Ascending aorta (tissue), 2 donors: ENCODE results near the gene HLTF. TPM values are rescaled to one million over a fixed set of nuclear protein-coding genes. Genes with fewer than 3 reads are reported as not detected.

ENCODE experiments used
- DNase-seq, 2 donors: peaks; one replicate each; pipeline ENCODE4 v3.0.0-alpha.2; 2019; ENCODE audit warnings: low spot score in 2 of 2
- H3K27ac ChIP-seq, 2 donors: fragments of 200-600 bp; sonication (generic); one replicate each; pipeline ENCODE4 v1.5.1; 2016 to 2017; ENCODE audit warnings: mild to moderate bottlenecking in 1 of 2
- H3K27me3 ChIP-seq: fragments of 200-600 bp; sonication (generic); one replicate; pipeline ENCODE4 v1.5.1; 2017
- H3K36me3 ChIP-seq, 2 donors: fragments of 200-600 bp; sonication (generic); one replicate each; pipeline ENCODE4 v1.5.1; 2016
- H3K4me1 ChIP-seq, 2 donors: fragments of 200-600 bp; sonication (generic); one replicate each; pipeline ENCODE4 v1.5.1; 2016 to 2017; ENCODE audit warnings: mild to moderate bottlenecking in 1 of 2
- H3K4me3 ChIP-seq, 2 donors: fragments of 200-600 bp; sonication (generic); one replicate each; pipeline ENCODE4 v1.5.1; 2016 to 2017; ENCODE audit warnings: mild to moderate bottlenecking in 1 of 2
- H3K9me3 ChIP-seq, 2 donors: fragments of 200-600 bp; sonication (generic); one replicate each; pipeline ENCODE4 v1.5.1; 2016
- intact Hi-C: fragments of 100-400 bp; cut with DNase I; formaldehyde crosslinking; loops from one replicate; pipeline ENCODE4 v1.15.1; 2023
- total RNA-seq: library from RNA; depleted of rRNA; stranded (reverse); fragments of >200 nt; gene quantifications from one replicate; pipeline ENCODE4 v1.1.0, GENCODE V29; 2016
- TF ChIP-seq, protein P1 (sequence below), 3 experiments: fragments of 200-600 bp in 2 of 3; fragments of 450-650 bp in 1 of 3; sonication (generic) in 2 of 3; IDR thresholded peaks; one replicate each; pipeline ENCODE4 v1.5.1; 2016 to 2019; ENCODE audit warnings: antibody characterized with exemption in 3 of 3, mild to moderate bottlenecking in 1 of 3, moderate library complexity in 1 of 3

HLTF gene
- total RNA-seq, 1 donor from 2014 or later = 136 TPM

DNA sequence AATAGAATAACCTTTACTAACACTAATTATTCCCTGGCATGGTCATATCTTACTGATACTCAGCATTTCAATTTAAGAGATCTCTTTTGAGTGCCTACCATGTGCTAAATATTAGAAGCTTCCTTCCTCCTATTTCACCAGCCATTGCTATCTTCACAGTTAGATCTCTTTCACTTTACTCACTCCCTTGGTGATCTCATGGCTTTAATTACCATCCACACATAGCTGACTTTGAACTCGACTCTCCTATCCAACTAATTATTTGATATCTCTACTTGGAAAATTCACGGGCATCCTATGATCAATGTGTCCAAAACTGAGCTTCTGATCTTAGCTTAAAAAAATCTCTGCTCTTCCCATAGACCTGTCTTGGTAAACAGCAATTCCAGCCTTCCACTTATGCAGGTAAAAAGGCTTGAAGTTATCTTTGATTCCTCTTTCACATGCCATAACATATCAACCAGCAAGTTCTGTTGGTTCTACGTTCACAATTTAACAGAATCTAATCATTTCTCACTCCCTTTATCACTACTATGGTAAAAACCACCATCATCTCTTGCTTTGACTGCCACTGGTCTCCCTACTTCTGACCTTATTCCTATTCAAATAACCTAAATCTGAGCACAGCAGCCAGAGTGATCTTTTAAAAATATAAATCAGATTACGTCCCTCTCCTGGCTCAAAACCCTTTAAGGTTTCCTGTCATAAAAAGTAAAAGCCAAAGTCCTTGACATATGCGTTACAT, 41.8 kb downstream of the HLTF start:
- Histone ChIP-seq H3K27ac (no peak overlapping the region), H3K4me3 (no peak overlapping the region), H3K36me3 (peaks cover 13 to 21% of the 10 kb centered on the region in 2 donors), H3K9me3 (no peaks in the 10 kb centered on the region), H3K4me1 (no peaks in the 10 kb centered on the region), H3K27me3 (no peaks in the 10 kb centered on the region)
- no peak for DNase-seq
- intact Hi-C loops = no loop called here
- TF ChIP-seq, protein P1, sequence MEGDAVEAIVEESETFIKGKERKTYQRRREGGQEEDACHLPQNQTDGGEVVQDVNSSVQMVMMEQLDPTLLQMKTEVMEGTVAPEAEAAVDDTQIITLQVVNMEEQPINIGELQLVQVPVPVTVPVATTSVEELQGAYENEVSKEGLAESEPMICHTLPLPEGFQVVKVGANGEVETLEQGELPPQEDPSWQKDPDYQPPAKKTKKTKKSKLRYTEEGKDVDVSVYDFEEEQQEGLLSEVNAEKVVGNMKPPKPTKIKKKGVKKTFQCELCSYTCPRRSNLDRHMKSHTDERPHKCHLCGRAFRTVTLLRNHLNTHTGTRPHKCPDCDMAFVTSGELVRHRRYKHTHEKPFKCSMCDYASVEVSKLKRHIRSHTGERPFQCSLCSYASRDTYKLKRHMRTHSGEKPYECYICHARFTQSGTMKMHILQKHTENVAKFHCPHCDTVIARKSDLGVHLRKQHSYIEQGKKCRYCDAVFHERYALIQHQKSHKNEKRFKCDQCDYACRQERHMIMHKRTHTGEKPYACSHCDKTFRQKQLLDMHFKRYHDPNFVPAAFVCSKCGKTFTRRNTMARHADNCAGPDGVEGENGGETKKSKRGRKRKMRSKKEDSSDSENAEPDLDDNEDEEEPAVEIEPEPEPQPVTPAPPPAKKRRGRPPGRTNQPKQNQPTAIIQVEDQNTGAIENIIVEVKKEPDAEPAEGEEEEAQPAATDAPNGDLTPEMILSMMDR (IDR thresholded peaks at IDR 0.05) = no peak

DNA sequence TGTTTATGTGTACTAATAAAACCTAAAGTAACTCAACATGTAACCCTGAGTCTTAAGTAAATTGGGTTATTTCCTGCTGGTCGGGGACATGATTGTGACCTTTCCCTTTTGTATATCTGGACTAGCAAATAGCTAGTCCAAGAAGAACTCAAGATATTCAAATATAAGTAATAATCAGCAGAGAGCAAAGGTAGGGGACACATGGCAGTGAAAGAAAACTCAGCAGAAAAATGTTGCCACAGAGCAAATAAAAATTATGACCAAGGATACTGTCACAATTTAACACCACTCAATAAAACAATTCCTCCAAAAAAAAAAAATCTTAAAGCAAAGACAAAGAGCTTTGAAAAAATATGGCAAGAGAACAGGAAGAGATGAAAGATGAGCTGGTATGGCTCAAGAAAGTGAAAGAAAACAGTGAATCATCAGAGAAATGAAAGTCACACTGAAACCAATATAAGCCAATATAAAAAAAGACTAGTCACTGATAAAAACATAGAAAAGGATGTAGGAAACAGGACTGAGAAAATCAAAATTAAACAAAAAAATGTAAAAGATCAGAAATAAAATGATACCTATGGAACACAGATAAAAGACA, 43.4 kb downstream of the HLTF start:
- Histone ChIP-seq H3K4me3 (no peak overlapping the region), H3K9me3 (no peaks in the 10 kb centered on the region), H3K36me3 (peaks cover 18 to 34% of the 10 kb centered on the region in 2 donors), H3K27me3 (no peaks in the 10 kb centered on the region), H3K4me1 (no peaks in the 10 kb centered on the region), H3K27ac (no peak overlapping the region)
- DNase-seq = no peak
- TF ChIP-seq, protein P1 (IDR thresholded peaks at IDR 0.05) = no peak
- intact Hi-C loops = no loop called here

GRCh38 chr3:149038322-149038721, 48.0 kb downstream of the HLTF start:
- DNase-seq = no peak
- TF ChIP-seq, protein P1 (IDR thresholded peaks at IDR 0.05) = no peak
- Histone ChIP-seq H3K4me3 (no peak overlapping the region), H3K27me3 (no peaks in the 10 kb centered on the region), H3K36me3 (peaks cover 11 to 30% of the 10 kb centered on the region in 2 donors), H3K27ac (no peak overlapping the region), H3K9me3 (no peaks in the 10 kb centered on the region), H3K4me1 (no peaks in the 10 kb centered on the region)
- intact Hi-C loops = no loop called here

DNA sequence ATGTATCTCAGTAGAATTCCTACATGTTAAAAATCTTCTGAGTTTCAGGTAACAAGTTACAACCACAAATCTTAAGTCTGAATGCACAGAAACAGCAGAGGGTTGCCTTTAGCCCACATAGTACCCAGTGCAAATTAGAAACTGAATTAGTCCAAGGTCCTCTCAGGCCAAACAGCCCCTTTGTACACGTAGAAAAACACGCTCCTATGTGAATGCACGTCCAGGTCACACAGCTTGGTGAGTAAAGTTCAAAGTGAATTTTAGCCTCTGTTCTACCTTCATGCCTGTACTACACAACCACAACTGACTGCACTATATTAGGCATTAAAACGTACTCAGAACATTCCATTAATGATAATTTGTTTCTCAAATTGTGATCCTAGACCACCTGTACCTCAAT, 48.6 kb downstream of the HLTF start:
- intact Hi-C loops = no loop called here
- H3K27ac ChIP-seq = no peak overlapping the region
- no peaks in the 10 kb centered on the region for H3K27me3 ChIP-seq
- TF ChIP-seq, protein P1 (IDR thresholded peaks at IDR 0.05) = no peak
- H3K4me1 ChIP-seq = no peaks in the 10 kb centered on the region
- no peak overlapping the region for H3K4me3 ChIP-seq
- H3K9me3 ChIP-seq = no peaks in the 10 kb centered on the region
- no peak for DNase-seq
- H3K36me3 ChIP-seq = peaks cover 11 to 30% of the 10 kb centered on the region in 2 donors

- DNase-seq = no peak
- Histone ChIP-seq H3K36me3 (peaks cover 15 to 39% of the 10 kb centered on the region in 2 donors), H3K9me3 (no peaks in the 10 kb centered on the region), H3K27me3 (no peaks in the 10 kb centered on the region), H3K4me1 (no peaks in the 10 kb centered on the region), H3K4me3 (no peak overlapping the region), H3K27ac (no peak overlapping the region)
- intact Hi-C loops = no loop called here
- TF ChIP-seq, protein P1 (IDR thresholded peaks at IDR 0.05) = no peak
These were observed 55.2 kb downstream of the HLTF start for GRCh38 chr3:149031096-149031495.
